Keratinocyte (primary cell): ENCODE data around the gene FJX1. TPM values are rescaled to one million over a fixed set of nuclear protein-coding genes. Genes with fewer than 3 reads are reported as not detected.
"Not testable (repeated sequence)": the region's sequence is repeated elsewhere in the genome, so short reads cannot be mapped to it uniquely, and the experiment has no call there.

Source experiments
- DNase-seq: peaks from one replicate; pipeline ENCODE4 v3.0.0-alpha.2; 2011; ENCODE audit warnings: low read depth, missing footprints, low spot score
- FAIRE-seq: peaks from 2 replicates; lab custom pipeline; 2011; peaks lifted over from hg19 to GRCh38; lab: Jason Lieb, UNC
- H2AFZ ChIP-seq: 2 replicates; pipeline ENCODE4 v1.6.0; 2012; ENCODE audit warnings: low read length, control low read depth, inconsistent platforms; ENCODE audit not compliant: control insufficient read depth
- H3K27ac ChIP-seq: 2 replicates; pipeline ENCODE4 v1.5.1; 2011; ENCODE audit warnings: low read length; ENCODE audit not compliant: control insufficient read depth, insufficient read depth
- H3K27me3 ChIP-seq: 3 replicates; pipeline ENCODE4 v1.6.0; 2011; ENCODE audit warnings: low read length; ENCODE audit not compliant: control insufficient read depth, insufficient read depth; ENCODE audit errors: extremely low read depth
- H3K36me3 ChIP-seq, 2 experiments: 2 replicates in 1 of 2; 3 replicates in 1 of 2; pipeline ENCODE4 v1.5.1; 2011; ENCODE audit warnings: low read length in 2 of 2, mild to moderate bottlenecking in 1 of 2; ENCODE audit not compliant: control insufficient read depth in 2 of 2, insufficient read depth in 2 of 2; ENCODE audit errors: extremely low read depth in 1 of 2
- H3K4me1 ChIP-seq: 3 replicates; pipeline ENCODE4 v1.5.1; 2011; ENCODE audit warnings: low read length; ENCODE audit not compliant: control insufficient read depth, insufficient read depth; ENCODE audit errors: extremely low read depth
- H3K4me2 ChIP-seq: 3 replicates; pipeline ENCODE4 v1.6.0; 2011; ENCODE audit warnings: low read depth, low read length; ENCODE audit not compliant: control insufficient read depth, insufficient read depth; ENCODE audit errors: extremely low read depth
- H3K4me3 ChIP-seq, 3 experiments: fragments of 200-600 bp in 1 of 3; sonication (generic) in 1 of 3; 2 replicates in 2 of 3; 3 replicates in 1 of 3; pipeline ENCODE4 v1.5.1; 2011 to 2016; ENCODE audit warnings: low read length in 3 of 3, mild to moderate bottlenecking in 3 of 3, control low read depth in 2 of 3, inconsistent platforms in 1 of 3, low read depth in 1 of 3, mixed read lengths in 1 of 3, mixed run types in 1 of 3, moderate library complexity in 1 of 3; ENCODE audit not compliant: control insufficient read depth in 2 of 3, insufficient read depth in 2 of 3; ENCODE audit errors: extremely low read depth in 1 of 3
- H3K79me2 ChIP-seq: 2 replicates; pipeline ENCODE4 v1.6.0; 2012; ENCODE audit warnings: low read length; ENCODE audit not compliant: control insufficient read depth, insufficient read depth
- H3K9ac ChIP-seq: 3 replicates; pipeline ENCODE4 v1.6.0; 2011; ENCODE audit warnings: low read length; ENCODE audit not compliant: control insufficient read depth, insufficient read depth; ENCODE audit errors: extremely low read depth
- H3K9me1 ChIP-seq: 3 replicates; pipeline ENCODE4 v1.6.0; 2011; ENCODE audit warnings: low read length; ENCODE audit not compliant: control insufficient read depth, insufficient read depth; ENCODE audit errors: extremely low read depth
- H3K9me3 ChIP-seq: 2 replicates; pipeline ENCODE4 v1.5.1; 2012; ENCODE audit warnings: low read depth, low read length; ENCODE audit not compliant: control insufficient read depth
- H4K20me1 ChIP-seq: 3 replicates; pipeline ENCODE4 v1.6.0; 2011; ENCODE audit warnings: low read length; ENCODE audit not compliant: control insufficient read depth, insufficient read depth; ENCODE audit errors: extremely low read depth
- EZH2 ChIP-seq: IDR thresholded peaks from one replicate; pipeline ENCODE4 v1.6.1; 2012; ENCODE audit warnings: inconsistent platforms, mild to moderate bottlenecking, low read length, moderate library complexity
- dilution Hi-C: fragments of 300-500 bp; cut with MboI; formaldehyde crosslinking; loops from one replicate; pipeline ENCODE4 v1.7.0; 2020; ENCODE audit warnings: low sequenced_read_pairs; ENCODE audit not compliant: extremely low pct_ligation_motif_present
- polyA plus RNA-seq, 5 experiments: library from polyadenylated mRNA; depleted of rRNA in 3 of 5; stranded (reverse) in 3 of 5; stranded (forward) in 1 of 5; unstranded in 1 of 5; fragments of >200 nt; gene quantifications; 1 replicate in 1 of 5; 2 replicates in 3 of 5; 3 replicates in 1 of 5; pipeline versions ENCODE4 v1.2.1 to v1.2.3, GENCODE V29; 2011 to 2012; ENCODE audit warnings: missing spikeins in 2 of 5, low read depth in 1 of 5, low replicate concordance in 1 of 5
- TF ChIP-seq, protein P1 (sequence below), 3 experiments: IDR thresholded peaks in 1 of 3; conservative IDR thresholded peaks in 1 of 3; optimal IDR thresholded peaks in 1 of 3; 2 replicates in 2 of 3; 3 replicates in 1 of 3; pipeline versions ENCODE3 to v1.5.1; 2011; ENCODE audit warnings: low read length in 3 of 3, mild to moderate bottlenecking in 3 of 3, moderate library complexity in 2 of 3, control low read depth in 1 of 3, inconsistent platforms in 1 of 3; ENCODE audit not compliant: insufficient read depth in 2 of 3; ENCODE audit errors: extremely low read depth in 1 of 3

The FJX1 gene
- polyA plus RNA-seq, 1 donor (not counting 4 experiments of a cell fraction or from before 2014, with no cell fraction given): 19.7 TPM

DNA sequence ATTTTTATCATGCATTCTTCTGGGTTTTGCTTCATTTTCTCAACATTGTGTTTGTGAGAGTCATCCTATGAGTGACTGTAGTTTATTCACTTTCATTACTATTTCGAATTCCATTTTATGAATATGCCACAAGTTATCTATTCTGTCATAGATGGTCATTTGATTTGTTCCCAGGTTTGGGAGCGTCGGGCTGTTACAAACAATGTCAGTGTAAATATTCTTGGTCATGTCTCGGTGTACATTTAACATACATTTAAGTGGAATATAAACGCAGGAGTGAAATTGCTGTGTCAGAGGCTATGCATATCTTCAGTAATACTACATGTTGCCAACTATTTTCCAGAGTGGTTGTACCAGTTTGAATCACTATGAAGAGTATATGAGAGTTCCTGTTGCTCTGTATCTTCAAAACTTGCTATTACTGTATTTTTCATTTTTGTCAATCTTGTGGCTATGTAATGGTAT is 46.7 kb downstream of the FJX1 start:
- peaks cover 18% of the 10 kb centered on the region for H3K4me1 ChIP-seq
- H3K79me2 ChIP-seq: peaks cover 61% of the 10 kb centered on the region
- FAIRE-seq (no peak), DNase-seq (no peak)
- dilution Hi-C loops: no loop called here
- H3K4me3 ChIP-seq: peak overlapping the region in 2 of 3 experiments; percentile 29 to 33
- peaks cover 0 to 3% of the 10 kb centered on the region in 2 experiments for H3K36me3 ChIP-seq
- H3K27ac ChIP-seq: no peak overlapping the region
- no peak overlapping the region for H2AFZ ChIP-seq
- peaks cover 9% of the 10 kb centered on the region for H3K9me3 ChIP-seq
- peak overlapping the region; percentile 96 for H3K4me2 ChIP-seq
- no peaks in the 10 kb centered on the region for H4K20me1 ChIP-seq
- H3K27me3 ChIP-seq: no peaks in the 10 kb centered on the region
- TF ChIP-seq, protein P1, sequence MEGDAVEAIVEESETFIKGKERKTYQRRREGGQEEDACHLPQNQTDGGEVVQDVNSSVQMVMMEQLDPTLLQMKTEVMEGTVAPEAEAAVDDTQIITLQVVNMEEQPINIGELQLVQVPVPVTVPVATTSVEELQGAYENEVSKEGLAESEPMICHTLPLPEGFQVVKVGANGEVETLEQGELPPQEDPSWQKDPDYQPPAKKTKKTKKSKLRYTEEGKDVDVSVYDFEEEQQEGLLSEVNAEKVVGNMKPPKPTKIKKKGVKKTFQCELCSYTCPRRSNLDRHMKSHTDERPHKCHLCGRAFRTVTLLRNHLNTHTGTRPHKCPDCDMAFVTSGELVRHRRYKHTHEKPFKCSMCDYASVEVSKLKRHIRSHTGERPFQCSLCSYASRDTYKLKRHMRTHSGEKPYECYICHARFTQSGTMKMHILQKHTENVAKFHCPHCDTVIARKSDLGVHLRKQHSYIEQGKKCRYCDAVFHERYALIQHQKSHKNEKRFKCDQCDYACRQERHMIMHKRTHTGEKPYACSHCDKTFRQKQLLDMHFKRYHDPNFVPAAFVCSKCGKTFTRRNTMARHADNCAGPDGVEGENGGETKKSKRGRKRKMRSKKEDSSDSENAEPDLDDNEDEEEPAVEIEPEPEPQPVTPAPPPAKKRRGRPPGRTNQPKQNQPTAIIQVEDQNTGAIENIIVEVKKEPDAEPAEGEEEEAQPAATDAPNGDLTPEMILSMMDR (optimal IDR thresholded peaks at IDR 0.05 in 1 of 3, IDR thresholded peaks at IDR 0.05 in 1 of 3, conservative IDR thresholded peaks at IDR 0.05 in 1 of 3; ENCODE audit: extremely low read depth in 1 of 3, insufficient read depth in 2 of 3, low read length in 3 of 3): no peak
- no peak for TF ChIP-seq EZH2
- no peak overlapping the region for H3K9ac ChIP-seq
- no peaks in the 10 kb centered on the region for H3K9me1 ChIP-seq

DNA sequence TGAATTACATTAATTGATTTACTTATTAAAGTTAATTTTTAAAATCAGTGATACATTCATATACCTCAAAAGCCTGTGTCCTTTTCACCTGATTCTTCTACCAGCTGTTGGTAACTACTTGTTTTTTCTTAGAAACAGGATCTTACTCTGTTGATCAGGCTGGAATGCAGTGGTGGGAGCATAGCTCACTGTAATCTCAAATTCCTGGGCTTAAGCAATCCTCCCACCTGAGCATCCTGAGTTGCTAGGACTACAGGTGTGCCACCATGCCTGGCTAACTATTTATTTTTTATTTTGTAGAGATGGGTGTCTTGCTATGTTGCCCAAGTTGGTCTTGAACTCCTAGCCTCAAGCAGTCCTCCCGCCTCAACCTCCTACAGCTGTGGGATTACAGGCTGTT is 49.0 kb downstream of the FJX1 start:
- Histone ChIP-seq H3K27me3 (no peaks in the 10 kb centered on the region), H3K79me2 (peaks cover 79% of the 10 kb centered on the region), H3K9ac (no peak overlapping the region), H2AFZ (no peak overlapping the region), H4K20me1 (no peaks in the 10 kb centered on the region), H3K27ac (no peak overlapping the region), H3K4me1 (peaks cover 25% of the 10 kb centered on the region), H3K9me1 (no peaks in the 10 kb centered on the region), H3K4me3 (no peak overlapping the region), H3K9me3 (peaks cover 9% of the 10 kb centered on the region), H3K4me2 (no peak overlapping the region), H3K36me3 (peaks cover 0 to 3% of the 10 kb centered on the region in 2 experiments)
- FAIRE-seq (no peak), DNase-seq (no peak)
- no peak for TF ChIP-seq EZH2
- TF ChIP-seq, protein P1 (optimal IDR thresholded peaks at IDR 0.05 in 1 of 3, IDR thresholded peaks at IDR 0.05 in 1 of 3, conservative IDR thresholded peaks at IDR 0.05 in 1 of 3; ENCODE audit: extremely low read depth in 1 of 3, insufficient read depth in 2 of 3, low read length in 3 of 3): no peak
- dilution Hi-C loops: no loop called here

DNA sequence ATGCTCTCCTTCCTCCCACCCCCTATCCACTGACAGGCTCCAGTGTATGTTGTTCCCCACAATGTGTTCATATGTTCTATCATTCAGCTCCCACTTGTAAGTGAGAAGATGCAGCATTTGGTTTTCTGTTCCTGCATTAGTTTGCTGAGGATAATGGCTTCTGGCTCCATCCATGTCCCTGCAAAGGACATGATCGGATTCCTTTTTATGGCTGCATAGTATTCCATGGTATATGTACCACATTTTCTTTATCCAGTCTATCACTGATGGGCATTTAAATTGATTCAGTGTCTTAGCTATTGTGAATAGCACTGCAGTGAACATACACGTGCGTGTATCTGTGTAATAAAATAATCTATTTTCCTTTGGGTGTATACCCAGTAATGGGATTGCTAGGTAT is 50.1 kb downstream of the FJX1 start:
- H3K36me3 ChIP-seq, H3K27ac ChIP-seq, H2AFZ ChIP-seq, H3K9me1 ChIP-seq, DNase-seq, FAIRE-seq, H3K9ac ChIP-seq, H3K4me3 ChIP-seq, H3K4me2 ChIP-seq, H3K9me3 ChIP-seq, H4K20me1 ChIP-seq, dilution Hi-C loops, H3K27me3 ChIP-seq: not testable (repeated sequence)
- peaks cover 86% of the 10 kb centered on the region for H3K79me2 ChIP-seq
- peaks cover 22% of the 10 kb centered on the region for H3K4me1 ChIP-seq
